GM19035 (cell line): ENCODE data around the gene ANXA4.
"Not testable (repeated sequence)": the region's sequence is repeated elsewhere in the genome, so short reads cannot be mapped to it uniquely, and the experiment has no call there.

ENCODE experiments used
- ATAC-seq: cut with Tn5 transposase; IDR thresholded peaks from one replicate; pipeline ENCODE4 v1.9.1; 2021; ENCODE audit not compliant: unreplicated experiment

The ANXA4 gene

DNA sequence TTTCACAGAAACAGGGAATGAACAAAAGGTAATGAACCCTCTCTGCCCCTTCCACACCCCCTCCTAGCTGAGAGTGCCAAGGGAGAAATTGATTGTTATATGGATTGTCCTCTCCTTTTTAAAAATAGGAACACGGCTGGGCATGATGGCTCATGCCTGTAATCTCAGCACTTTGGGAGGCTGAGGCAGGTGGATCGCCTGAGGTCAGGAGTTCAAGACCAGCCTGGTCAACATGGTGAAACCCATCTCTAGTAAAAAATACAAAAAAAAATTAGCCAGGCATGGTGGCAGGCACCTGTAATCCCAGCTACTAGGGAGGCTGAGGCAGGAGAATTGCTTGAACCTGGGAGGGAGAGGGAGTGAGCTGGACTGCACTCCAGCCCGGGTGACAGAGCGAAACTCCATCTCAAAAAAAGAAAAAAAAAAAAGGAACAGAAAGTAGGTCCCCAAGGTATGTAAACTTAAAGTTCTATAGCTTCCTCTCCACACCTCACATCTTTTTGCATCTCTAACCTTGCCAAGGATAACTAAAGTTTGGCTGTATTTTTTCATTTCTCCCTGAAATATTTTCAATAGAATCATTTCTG, 60.9 kb downstream of the ANXA4 start:
- ATAC-seq = not testable (repeated sequence)

- ATAC-seq = no peak
Observed at GRCh38 chr2:69804416-69804815, 62.5 kb downstream of the ANXA4 start.

DNA sequence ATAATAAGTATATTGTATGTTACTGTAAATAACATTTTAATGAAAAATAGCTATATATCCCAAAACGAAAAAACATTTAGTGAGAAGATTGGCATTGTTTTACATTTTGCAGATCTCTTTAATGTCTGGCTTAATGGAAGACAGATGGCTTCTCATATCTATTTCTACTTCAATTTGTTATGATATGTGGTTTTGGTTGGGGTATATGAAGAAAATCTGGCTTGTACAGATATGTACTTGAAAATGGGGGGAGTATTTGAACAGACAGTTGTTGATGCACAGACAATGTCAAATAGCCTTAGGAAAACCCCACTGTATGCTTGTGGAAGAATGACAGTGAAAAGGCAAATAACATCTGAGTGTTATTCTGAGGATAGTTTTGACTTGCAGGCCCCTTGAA, 64.0 kb downstream of the ANXA4 start:
- no peak for ATAC-seq

DNA sequence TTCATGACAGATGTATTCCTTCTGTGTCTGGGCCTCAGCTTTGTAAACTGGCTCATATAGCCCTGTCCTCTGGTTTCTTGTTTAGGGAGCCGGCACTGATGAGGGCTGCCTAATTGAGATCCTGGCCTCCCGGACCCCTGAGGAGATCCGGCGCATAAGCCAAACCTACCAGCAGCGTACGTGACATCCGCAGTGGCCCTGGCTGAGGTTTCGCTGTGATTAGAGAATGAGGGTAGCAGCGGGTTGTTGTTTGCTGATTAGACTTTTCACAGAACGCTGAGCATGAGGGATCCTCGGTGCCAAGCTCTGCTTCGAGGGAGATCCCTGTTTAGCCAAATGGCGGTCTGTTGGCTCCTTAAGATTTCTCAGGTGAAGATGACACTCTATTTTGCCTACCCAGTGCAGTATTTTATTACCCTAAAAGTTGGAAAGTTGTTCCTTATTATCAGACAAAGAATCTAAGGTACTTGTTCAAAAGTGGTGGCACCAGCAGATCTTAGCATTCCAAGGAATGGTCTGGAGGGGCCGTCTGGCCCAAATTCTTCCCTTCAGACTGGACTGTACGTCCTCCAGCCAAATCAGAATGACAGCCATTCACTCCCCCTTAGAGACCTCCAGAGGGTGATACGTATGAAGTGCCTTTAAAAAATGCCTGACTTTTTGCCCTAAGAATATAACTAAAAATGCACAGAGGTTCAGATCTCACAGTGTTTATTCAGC, 66.0 kb downstream of the ANXA4 start:
- no peak for ATAC-seq

DNA sequence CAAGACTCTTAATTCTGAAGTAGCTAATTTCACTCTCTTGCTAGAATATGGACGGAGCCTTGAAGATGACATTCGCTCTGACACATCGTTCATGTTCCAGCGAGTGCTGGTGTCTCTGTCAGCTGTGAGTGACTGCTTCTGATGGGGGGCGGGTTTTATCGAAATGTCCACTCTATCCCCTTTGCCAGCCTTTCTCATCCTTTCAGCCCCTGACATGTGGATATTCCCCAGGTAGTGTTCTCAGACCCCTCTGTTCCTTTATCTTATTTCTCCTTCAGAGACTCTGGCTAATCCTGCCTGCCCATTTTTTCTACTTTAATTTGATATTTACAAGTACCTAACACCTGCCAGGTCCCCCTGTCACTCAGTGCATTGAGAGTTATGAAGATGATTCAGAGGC, 68.6 kb downstream of the ANXA4 start:
- no peak for ATAC-seq

- no peak for ATAC-seq
Observed at GRCh38 chr2:69811018-69811417, 69.1 kb downstream of the ANXA4 start.

DNA sequence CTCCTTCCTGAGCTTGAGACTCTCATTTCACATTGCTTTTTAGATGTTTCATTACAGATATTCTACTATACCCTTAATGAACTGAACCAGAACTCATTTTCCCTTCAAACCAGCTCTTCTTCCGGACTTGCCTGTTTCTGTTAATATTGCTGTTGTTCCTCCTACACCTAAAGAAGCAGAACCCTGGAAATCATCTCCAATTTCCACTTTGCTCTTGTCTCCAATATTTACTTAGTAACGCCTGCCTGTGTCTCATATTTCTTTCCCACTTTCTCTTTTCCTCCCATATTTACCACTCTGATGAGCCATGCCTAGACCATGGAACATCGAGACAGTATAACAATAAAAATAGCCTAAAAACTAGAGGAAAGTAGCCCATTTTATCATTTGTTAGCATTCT, 69.7 kb downstream of the ANXA4 start:
- ATAC-seq = no peak

DNA sequence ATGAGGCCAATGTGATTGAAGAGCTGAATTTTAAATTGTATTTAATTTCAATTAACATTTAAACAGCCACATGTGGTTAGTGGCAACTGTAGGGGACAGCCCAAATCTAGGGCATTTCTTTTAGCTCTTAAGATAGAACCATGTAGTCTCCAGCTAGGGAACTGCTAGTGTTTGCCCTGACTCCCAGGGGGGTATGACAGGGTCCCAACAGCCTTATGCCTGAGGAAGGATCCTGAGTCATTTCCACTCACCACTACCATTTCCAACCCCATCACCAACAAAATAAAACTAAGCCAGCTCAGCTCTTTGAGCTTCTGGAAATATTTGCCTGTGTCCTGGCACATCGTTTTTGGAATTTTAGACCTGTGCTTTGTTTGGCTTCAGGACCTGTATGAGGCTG, 73.8 kb downstream of the ANXA4 start:
- no peak for ATAC-seq

DNA sequence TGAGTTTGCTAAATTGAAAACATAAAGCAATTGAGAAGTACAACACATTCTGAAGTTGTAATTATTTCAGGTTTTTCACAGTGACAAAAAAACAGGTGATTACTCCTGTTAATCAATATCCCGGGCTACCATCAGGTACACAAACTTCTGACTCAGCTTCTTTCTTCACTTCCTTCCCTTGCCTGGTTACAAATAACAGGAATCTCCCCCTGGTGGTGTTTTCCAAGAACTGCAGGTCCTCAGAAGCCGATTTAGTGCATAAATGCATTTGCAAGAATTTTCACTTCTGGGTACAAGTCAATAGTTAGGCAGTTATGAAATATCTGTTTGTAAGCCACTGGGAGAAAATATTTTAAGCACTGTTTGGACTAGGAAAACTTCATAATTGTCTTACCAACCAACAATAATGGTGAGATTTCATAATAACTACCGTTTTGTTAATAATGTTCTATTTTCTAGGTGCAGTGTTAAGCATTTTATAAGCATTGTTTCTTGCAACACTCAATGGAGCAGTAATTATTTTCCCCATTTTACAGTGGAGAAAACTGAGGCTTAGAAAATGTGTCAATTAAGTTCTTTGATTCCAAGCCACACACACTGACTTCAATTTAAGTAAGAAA, 75.1 kb downstream of the ANXA4 start:
- peak; percentile 60 for ATAC-seq

DNA sequence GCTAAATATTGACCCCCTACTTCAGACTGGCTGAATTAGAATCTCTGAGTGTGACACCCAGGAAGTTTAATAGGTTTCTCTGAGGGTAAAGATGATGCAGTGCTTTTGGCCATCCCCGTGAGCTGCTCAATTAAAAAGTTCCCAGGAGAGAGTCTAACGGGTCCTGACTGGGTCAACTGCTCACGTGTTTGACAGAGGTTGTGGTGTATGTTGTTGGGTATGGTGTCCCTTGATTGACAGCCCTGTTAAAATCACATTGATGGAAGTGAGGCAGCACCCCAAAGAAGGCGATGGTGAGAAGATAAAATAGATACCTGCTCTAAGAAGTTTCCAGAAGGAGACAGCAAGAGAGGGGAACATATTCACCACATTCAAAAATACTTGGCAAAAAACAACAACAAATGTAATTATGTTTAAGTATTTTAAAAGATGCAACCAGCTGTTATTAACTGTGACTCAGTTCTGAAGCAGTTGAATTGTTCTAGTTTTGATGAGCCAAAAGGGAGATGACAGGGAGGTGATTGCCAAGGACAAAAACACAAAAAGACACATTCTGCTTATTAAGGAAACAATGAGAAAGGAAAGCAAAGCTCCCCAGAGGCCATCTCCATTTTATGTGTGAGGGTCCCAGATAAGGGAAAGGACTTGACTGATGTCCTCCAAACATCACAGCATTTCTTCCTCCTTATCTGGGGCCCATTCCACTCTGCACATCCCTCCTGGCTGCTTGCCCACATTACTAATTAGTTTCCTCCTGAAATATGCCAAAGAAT, 76.0 kb downstream of the ANXA4 start:
- ATAC-seq = no peak

DNA sequence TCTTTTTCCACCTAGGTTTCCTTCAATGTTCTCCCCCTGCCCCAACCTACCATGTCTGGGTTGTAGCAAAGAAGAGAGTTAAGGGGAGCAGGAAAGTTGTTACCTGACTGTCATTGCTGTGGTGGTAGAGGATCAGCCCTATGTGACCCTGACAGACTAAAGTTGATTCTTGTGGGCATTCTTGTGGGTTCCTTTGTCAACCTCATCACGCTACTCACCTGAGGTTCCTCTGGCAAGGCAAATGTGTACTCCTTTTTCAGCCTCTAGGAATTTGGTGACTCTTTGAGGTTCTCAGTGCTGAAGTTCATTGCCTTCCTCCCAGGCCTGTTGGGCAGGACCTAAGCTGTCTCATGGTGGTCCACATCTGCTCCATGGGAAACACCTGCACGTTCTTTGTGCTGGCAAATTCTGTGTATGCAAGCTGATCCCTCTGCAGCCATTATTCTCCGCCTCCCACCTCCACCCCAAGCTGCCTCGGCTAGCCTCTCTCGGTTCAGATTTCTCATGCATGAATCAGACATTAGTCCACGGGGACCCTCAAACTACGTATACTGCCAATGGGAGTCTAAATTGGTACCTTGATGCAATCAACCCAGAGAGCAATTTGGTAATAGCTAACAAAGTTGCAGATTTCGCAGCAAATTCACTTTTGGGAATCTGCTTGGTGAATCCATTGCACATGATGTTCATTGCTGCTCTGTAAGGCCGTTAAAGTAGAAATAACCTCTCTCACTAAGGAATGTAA, 86.0 kb downstream of the ANXA4 start:
- ATAC-seq = no peak

- ATAC-seq = peak; percentile 8
Observed at GRCh38 chr2:69828938-69829255, 87.0 kb downstream of the ANXA4 start.

GRCh38 chr2:69829256-69830044, 87.5 kb downstream of the ANXA4 start, which contains the start of gene GMCL1:
GMCL1 (plus strand) TSS chr2:69829660; CDS start chr2:69829893, 233 bp downstream.
- ATAC-seq = peak; percentile 86

GRCh38 chr2:69830045-69830905, 88.3 kb downstream of the ANXA4 start:
- ATAC-seq = peak; percentile 29

- ATAC-seq = not testable (repeated sequence)
Observed at GRCh38 chr2:69830906-69831241, 88.9 kb downstream of the ANXA4 start.

DNA sequence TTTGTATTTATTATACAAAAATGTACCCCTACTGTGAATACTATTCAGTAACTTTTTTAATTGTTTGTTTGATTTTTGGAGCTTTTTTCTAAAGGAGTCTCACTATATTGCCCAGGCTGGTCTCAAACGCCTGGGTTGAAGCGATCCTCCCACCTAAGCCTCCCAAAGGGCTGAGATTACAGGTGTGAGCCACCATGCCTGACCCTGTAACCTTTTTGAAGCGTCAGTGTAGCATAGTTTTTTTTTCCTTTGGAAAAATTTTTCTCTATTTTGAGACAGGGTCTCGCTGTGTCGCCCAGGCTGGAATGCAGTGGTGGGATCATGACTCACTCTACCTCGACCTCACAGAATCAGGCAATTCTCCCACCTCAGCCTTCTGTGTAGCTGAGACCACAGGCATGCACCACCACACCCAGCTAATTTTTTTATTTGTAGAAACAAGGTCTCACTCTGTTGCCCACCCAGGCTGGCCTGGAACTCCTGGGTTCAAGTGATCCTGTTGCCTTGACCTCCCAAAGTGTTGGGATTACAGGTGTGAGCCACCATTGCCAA, 89.5 kb downstream of the ANXA4 start:
- no peak for ATAC-seq

DNA sequence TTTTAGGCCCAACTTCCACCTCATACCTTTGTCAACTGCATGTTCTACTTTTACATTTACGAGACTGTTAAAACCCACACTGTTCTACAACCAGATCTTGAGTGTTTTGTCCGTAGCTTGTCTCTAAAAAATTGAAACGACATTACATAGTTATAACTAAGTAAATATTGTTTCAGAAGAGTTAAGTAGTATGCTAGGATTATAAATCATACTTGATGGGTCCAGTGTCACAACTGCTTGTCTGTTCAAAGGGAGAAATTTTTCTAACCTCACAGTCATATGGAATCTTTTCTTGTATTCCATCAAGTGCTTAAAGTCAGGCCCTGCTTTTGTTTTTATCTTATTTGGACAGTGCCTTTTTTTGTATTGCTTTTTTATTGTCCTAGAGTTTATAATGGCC, 91.8 kb downstream of the ANXA4 start:
- ATAC-seq = no peak

- no peak for ATAC-seq
Observed at GRCh38 chr2:69835666-69836065, 93.7 kb downstream of the ANXA4 start.

DNA sequence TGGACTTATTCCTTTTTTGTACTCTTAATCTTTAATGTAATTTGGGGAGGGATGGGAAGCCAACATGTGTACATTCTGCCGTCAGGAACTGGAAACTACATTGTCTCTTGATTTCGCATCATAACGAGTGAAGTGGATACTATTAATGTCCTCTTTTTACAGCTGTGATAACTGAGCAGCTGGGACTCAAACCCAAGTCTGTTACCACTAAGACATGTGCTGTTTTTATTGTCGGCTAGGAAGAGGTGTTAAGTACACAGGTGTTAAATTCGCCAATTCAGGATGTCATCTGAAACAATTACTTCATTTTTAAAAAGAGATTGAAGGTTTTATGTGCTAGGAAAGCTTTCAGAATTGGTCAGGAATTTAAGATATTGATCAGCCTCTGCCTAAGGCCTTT, 94.4 kb downstream of the ANXA4 start:
- ATAC-seq = no peak
